GM12878 (cell line): ENCODE measurements around the gene RBM45. TPM values are rescaled to one million over a fixed set of nuclear protein-coding genes. Genes with fewer than 3 reads are reported as not detected.

Experiments
- ATAC-seq: fragments of 200-7000 bp; cut with Tn5 transposase; 3 replicates; pipeline ENCODE4 v1.9.1; 2020; ENCODE audit warnings: mild to moderate bottlenecking, moderate library complexity
- Bru-seq: library from RNA; stranded (reverse); fragments of 400-500 nt; gene quantifications from one replicate; lab custom pipeline; 2021; lab: Mats Ljungman, UMichigan
- BruChase-seq, 2 experiments: library from RNA; stranded (reverse); fragments of 400-500 nt; gene quantifications; one replicate each; lab custom pipeline; 2021; lab: Mats Ljungman, UMichigan
- BruUV-seq: library from RNA; stranded (reverse); fragments of 400-500 nt; replicated peaks from 2 replicates; lab custom pipeline; 2021; lab: Mats Ljungman, UMichigan
- CTCF ChIA-PET: fragments of 300-600 bp; sonication (Branson Sonifier 250); formaldehyde crosslinking; extraction: SDS; loops from one replicate; lab custom pipeline; 2021; ENCODE audit warnings: inconsistent platforms; lab: Yijun Ruan, JAX
- POLR2A ChIA-PET: fragments of 350-600 bp; formaldehyde crosslinking; extraction: SDS; loops from one replicate; lab custom pipeline; 2021; ENCODE audit warnings: inconsistent platforms; lab: Charles Lee
- RAD21 ChIA-PET: fragments of 300-600 bp; sonication (Branson Sonifier 250); formaldehyde crosslinking; loops from one replicate; lab custom pipeline; 2023; ENCODE audit warnings: antibody characterized with exemption; ENCODE audit not compliant: unreplicated experiment; lab: Charles Lee
- SMC1A ChIA-PET: fragments of 300-600 bp; sonication (Branson Sonifier 250); formaldehyde crosslinking; loops from one replicate; lab custom pipeline; 2023; ENCODE audit not compliant: unreplicated experiment, uncharacterized antibody; lab: Charles Lee
- DNase-seq: peaks from one replicate; pipeline ENCODE4 v3.0.0-alpha.2; 2011; ENCODE audit warnings: low read depth, low spot score
- FAIRE-seq: peaks from 3 replicates; lab custom pipeline; 2011; peaks lifted over from hg19 to GRCh38; lab: Jason Lieb, UNC
- H2AFZ ChIP-seq: 2 replicates; pipeline ENCODE4 v1.6.0; 2011; ENCODE audit warnings: low read depth, low read length, control low read depth; ENCODE audit not compliant: control insufficient read depth
- H3K27ac ChIP-seq: 2 replicates; pipeline ENCODE4 v1.5.1; 2011; ENCODE audit warnings: control low read depth; ENCODE audit not compliant: control insufficient read depth, insufficient read depth
- H3K27me3 ChIP-seq, 2 experiments: replicated peaks in 1 of 2; 2 replicates each; pipeline versions ENCODE4 v1.6.0 to v1.6.1; 2011; ENCODE audit warnings: low read length in 1 of 2; ENCODE audit not compliant: control insufficient read depth in 2 of 2, insufficient read depth in 2 of 2
- H3K36me3 ChIP-seq, 2 experiments: 2 replicates each; pipeline ENCODE4 v1.5.1; 2011; ENCODE audit warnings: low read length in 1 of 2; ENCODE audit not compliant: control insufficient read depth in 2 of 2, insufficient read depth in 2 of 2
- H3K4me1 ChIP-seq: 2 replicates; pipeline ENCODE4 v1.6.1; 2011; ENCODE audit warnings: mild to moderate bottlenecking, low read length, moderate library complexity, mixed read lengths; ENCODE audit not compliant: control insufficient read depth, insufficient read depth
- H3K4me2 ChIP-seq: 2 replicates; pipeline ENCODE4 v1.6.0; 2011; ENCODE audit warnings: control low read depth; ENCODE audit not compliant: control insufficient read depth, insufficient read depth
- H3K4me3 ChIP-seq: fragments of 200-600 bp; sonication (generic); 2 replicates; pipeline ENCODE4 v1.5.1; 2016
- H3K79me2 ChIP-seq: 2 replicates; pipeline ENCODE4 v1.6.0; 2011; ENCODE audit warnings: low read length; ENCODE audit not compliant: control insufficient read depth, insufficient read depth
- H3K9ac ChIP-seq: 2 replicates; pipeline ENCODE4 v1.8.0; 2011; ENCODE audit warnings: low read length, control low read depth, mixed read lengths; ENCODE audit not compliant: control insufficient read depth, insufficient read depth
- H3K9me3 ChIP-seq: replicated peaks from 3 replicates; pipeline ENCODE4 v1.5.1; 2011; ENCODE audit warnings: mild to moderate bottlenecking, low read length; ENCODE audit not compliant: control insufficient read depth, insufficient read depth
- H4K20me1 ChIP-seq: 2 replicates; pipeline ENCODE4 v1.6.0; 2011; ENCODE audit not compliant: control insufficient read depth, insufficient read depth
- ASH2L ChIP-seq: fragments of 300-600, 200-600 bp; sonication (generic); IDR thresholded peaks from 2 replicates; pipeline ENCODE4 v1.6.1; 2017; ENCODE audit warnings: low read depth, mild to moderate bottlenecking, borderline replicate concordance
- BCLAF1 ChIP-seq: fragments of 450-650 bp; IDR thresholded peaks from 2 replicates; pipeline ENCODE4 v1.6.1; 2017; ENCODE audit warnings: antibody characterized with exemption, mild to moderate bottlenecking, moderate library complexity
- FOS ChIP-seq: IDR thresholded peaks from 3 replicates; pipeline ENCODE4 v1.6.1; 2011; ENCODE audit warnings: borderline replicate concordance; ENCODE audit not compliant: insufficient read length; ENCODE audit errors: extremely low read depth
- FOXK2 ChIP-seq: fragments of 450-650 bp; IDR thresholded peaks from 2 replicates; pipeline ENCODE4 v1.6.1; 2017; ENCODE audit warnings: mild to moderate bottlenecking, moderate library complexity
- MXI1 ChIP-seq: fragments of 150-350 bp; IDR thresholded peaks from 2 replicates; pipeline ENCODE4 v1.6.1; 2011; ENCODE audit warnings: low read depth, mild to moderate bottlenecking, inconsistent platforms, low read length, improper control_type of control experiment
- NRF1 ChIP-seq: conservative IDR thresholded peaks from 2 replicates; pipeline ENCODE4 v1.6.1; 2011; ENCODE audit warnings: mild to moderate bottlenecking, low read depth, low read length, improper control_type of control experiment
- SPI1 ChIP-seq: IDR thresholded peaks from 2 replicates; pipeline ENCODE4 v1.6.1; 2011; ENCODE audit warnings: low read depth, mild to moderate bottlenecking, low read length, moderate library complexity, borderline replicate concordance; ENCODE audit not compliant: insufficient read depth
- SREBF1 ChIP-seq: IDR thresholded peaks from 2 replicates; pipeline ENCODE4 v1.6.1; 2012; ENCODE audit warnings: mild to moderate bottlenecking, low read length
- TAF1 ChIP-seq: IDR thresholded peaks from 2 replicates; pipeline ENCODE4 v1.6.1; 2011; ENCODE audit warnings: mild to moderate bottlenecking, low read depth, low read length, borderline replicate concordance
- TBL1XR1 ChIP-seq: IDR thresholded peaks from 2 replicates; pipeline ENCODE4 v1.6.1; 2012; ENCODE audit warnings: low read depth, low read length, improper control_type of control experiment
- ZNF207 ChIP-seq: fragments of 450-650 bp; IDR thresholded peaks from 2 replicates; pipeline ENCODE4 v1.6.1; 2014; ENCODE audit warnings: antibody characterized with exemption, mild to moderate bottlenecking, borderline replicate concordance
- ZNF24 ChIP-seq: fragments of 450-650 bp; IDR thresholded peaks from 2 replicates; pipeline ENCODE4 v1.6.1; 2017; ENCODE audit warnings: antibody characterized with exemption, mild to moderate bottlenecking
- ZNF384 ChIP-seq: IDR thresholded peaks from 2 replicates; pipeline ENCODE4 v1.6.1; 2012; ENCODE audit warnings: low read depth, mild to moderate bottlenecking, low read length, improper control_type of control experiment, borderline replicate concordance
- ZNF622 ChIP-seq: fragments of 450-650 bp; IDR thresholded peaks from 2 replicates; pipeline ENCODE4 v1.6.1; 2017; ENCODE audit warnings: mild to moderate bottlenecking, inconsistent platforms
- WGBS: methylation state at CpG from one replicate; pipeline ENCODE4 v1.1.6; 2016; ENCODE audit warnings: low lambda C conversion rate; ENCODE audit not compliant: insufficient replicate concordance, insufficient coverage; ENCODE audit errors: missing lambda C conversion rate; 5-methylcytosine and 5-hydroxymethylcytosine counted together
- in situ Hi-C: fragments of 300-500 bp; cut with MboI; formaldehyde crosslinking; loops from 9 replicates; pipeline ENCODE4 v1.14.3; 2018; ENCODE audit warnings: mixed read lengths
- intact Hi-C: fragments of 100-400 bp; cut with micrococcal nuclease; formaldehyde crosslinking; loops from one replicate; pipeline ENCODE4 v1.14.2; 2022; ENCODE audit not compliant: unreplicated experiment
- long read RNA-seq, 2 experiments: library from polyadenylated mRNA; unstranded; transcript quantifications; one replicate each; pipeline ENCODE4 v2.0.0, GENCODE V29; 2019 to 2020
- polyA minus RNA-seq, 3 experiments: library from RNA; depleted of rRNA, polyadenylated mRNA; stranded (reverse); fragments of >200 nt; gene quantifications; 2 replicates each; pipeline ENCODE4 v1.2.3, GENCODE V29; 2011
- polyA plus RNA-seq, 11 experiments: library from polyadenylated mRNA; depleted of rRNA in 4 of 11; unstranded in 6 of 11; stranded (reverse) in 5 of 11; fragments of >200 nt; fragmentation: Nextera tagmentation in 4 of 11; fragmentation: Illumina TruSeq in 1 of 11; extraction: Ambion mirVana in 4 of 11; extraction: Trizol in 1 of 11; gene quantifications; 1 replicate in 1 of 11; 2 replicates in 10 of 11; pipeline versions ENCODE4 v1.2.1 to v1.2.3, GENCODE V29; 2011 to 2016; ENCODE audit warnings: inconsistent platforms in 2 of 11, missing spikeins in 2 of 11, low read depth in 1 of 11
- total RNA-seq, 4 experiments: library from RNA; depleted of rRNA in 3 of 4; stranded (reverse); fragments of >200 nt in 3 of 4; fragmentation: Illumina TruSeq in 1 of 4; extraction: Trizol in 1 of 4; gene quantifications; 2 replicates each; pipeline versions ENCODE4 v1.2.1 to v1.2.3, GENCODE V29; 2013 to 2021

Gene RBM45
- 34.4 and 37.2 TPM in 2 replicates for total RNA-seq (2013; cell fraction: nucleolus; rRNA removed)
- total RNA-seq (2014; rRNA removed) (15.1 and 21.1 TPM in 2 replicates), total RNA-seq (2014; rRNA removed; fragmentation: Illumina TruSeq; extraction: Trizol) (18.7 and 19.6 TPM in 2 replicates), total RNA-seq (2021) (12.8 and 13.9 TPM in 2 replicates), polyA plus RNA-seq (2011; rRNA removed) (13.1 and 22.5 TPM in 2 replicates), polyA plus RNA-seq (2014; fragmentation: Illumina TruSeq; extraction: Trizol) (13.8 and 14.0 TPM in 2 replicates), polyA plus RNA-seq (2014; fragmentation: Nextera tagmentation; extraction: Ambion mirVana) (10 to 100 TPM in 1 of 2 experiments, 1 to 10 TPM in 1; 6.2 to 12.8 TPM), polyA plus RNA-seq (2014; rRNA removed) (14.0 and 15.7 TPM in 2 replicates), polyA plus RNA-seq (2016; fragmentation: Nextera tagmentation; extraction: Ambion mirVana) (10 to 100 TPM; 18.8 to 21.7 TPM), polyA minus RNA-seq (2011; rRNA and poly(A)+ RNA removed) (7.6 and 8.2 TPM in 2 replicates), Bru-seq, nascent RNA (percentile 67 among the genes with signal in this experiment), BruChase-seq, experiment 1, labeled RNA remaining after a 6-hour chase (percentile 57 among the genes with signal in this experiment), BruChase-seq, experiment 2, labeled RNA remaining after a 2-hour chase (percentile 57 among the genes with signal in this experiment)
- 4.7 TPM for polyA plus RNA-seq (2011; ENCODE audit: low read depth)
- 4.2 and 5.3 TPM in 2 replicates for polyA plus RNA-seq (2011; cell fraction: cytosol; rRNA removed)
- polyA plus RNA-seq (2011; cell fraction: nucleus; rRNA removed), result 11.2 and 14.4 TPM in 2 replicates
- 7.5 and 10.4 TPM in 2 replicates for polyA plus RNA-seq (2012)
- polyA minus RNA-seq (2011; cell fraction: cytosol; rRNA and poly(A)+ RNA removed), result 2.5 and 4.7 TPM in 2 replicates
- polyA minus RNA-seq (2011; cell fraction: nucleus; rRNA and poly(A)+ RNA removed), result 14.4 and 17.8 TPM in 2 replicates
- long read RNA-seq, experiment 1, transcript RBM45-201 (10 exons, 1,785 nt), result major isoform, 15 of 17 reads
- long read RNA-seq, experiment 1, partial matches to known transcripts, result 0 of 17 reads
- long read RNA-seq, experiment 1, other reads (novel, unspliced or antisense), result 2 of 17 reads
- long read RNA-seq, experiment 2, transcript RBM45-207 (10 exons, 1,788 nt), result minor isoform, 20 of 138 reads
- long read RNA-seq, experiment 2, transcript RBM45-201 (10 exons, 1,785 nt), result major isoform, 99 of 138 reads
- long read RNA-seq, experiment 2, partial matches to known transcripts, result 9 of 138 reads
- long read RNA-seq, experiment 2, other reads (novel, unspliced or antisense), result 8 of 138 reads

- H3K4me3 ChIP-seq, result peak within 1 kb of the TSS; percentile 92
- FAIRE-seq (peak; percentile 18), ATAC-seq (peak; percentile 94), DNase-seq (peak; percentile 60)
- peaks cover 17% of the 10 kb centered on the region for H3K79me2 ChIP-seq
- intact Hi-C loops (loop anchor here (1.0 to 5.0 kb wide), 5 partner anchors 82 to 410 kb away; partner anchors contain the start of gene OSBPL6), in situ Hi-C loops (loop anchor here (5.0 kb wide), 2 partner anchors 170 to 305 kb away; no protein-coding TSS in a partner anchor)
- no peaks in the 10 kb centered on the region for H3K27me3 ChIP-seq
- ChIA-PET SMC1A (interaction anchor here (0.6 to 4.6 kb wide), 14 partner anchors 11 to 306 kb away, joined by 3 to 29 read pairs (median 3); no protein-coding TSS in a partner anchor), POLR2A (interaction anchor here (0.6 to 1.3 kb wide), 4 partner anchors 11 to 917 kb away, joined by 3 to 8 read pairs (median 4); no protein-coding TSS in a partner anchor), RAD21 (interaction anchor here (0.8 to 2.5 kb wide), 16 partner anchors 13 to 337 kb away, joined by 3 to 18 read pairs (median 3); no protein-coding TSS in a partner anchor), CTCF (interaction anchor here (0.6 to 5.3 kb wide), 38 partner anchors 8 to 418 kb away, joined by 3 to 101 read pairs (median 4); no protein-coding TSS in a partner anchor)
- H3K27ac ChIP-seq, result peak within 1 kb of the TSS; percentile 60
- H2AFZ ChIP-seq, result peak within 1 kb of the TSS; percentile 82
- H3K4me2 ChIP-seq, result peak within 1 kb of the TSS; percentile 79
- H3K4me1 ChIP-seq, result peaks cover 12% of the 10 kb centered on the region
- peak within 1 kb of the TSS; percentile 79 for H3K9ac ChIP-seq
- no peaks in the 10 kb centered on the region for H4K20me1 ChIP-seq
- no peaks in the 10 kb centered on the region for H3K9me3 ChIP-seq
- WGBS, result 1% methylated on average over 59 of the region's 60 CpGs
- H3K36me3 ChIP-seq, result no peaks in the 10 kb centered on the region
- no TSS peak for BruUV-seq
- TF ChIP-seq TBL1XR1 (peak; percentile 77; the same call in 1 of the 2 replicates), NRF1 (0 out of 2 replicates have a peak, but pooled peaks have one; percentile 18), BCLAF1 (no peak), MXI1 (peak; percentile 85), TAF1 (peak; percentile 85; the same call in 1 of the 2 replicates), ZNF24 (0 out of 2 replicates have a peak, but pooled peaks have one; percentile 28), SPI1 (no peak), SREBF1 (0 out of 2 replicates have a peak, but pooled peaks have one; percentile 22), ASH2L (no peak), ZNF622 (no peak), ZNF384 (no peak), FOS (no peak), FOXK2 (no peak), ZNF207 (no peak)
Observed at GRCh38 chr2:178112202-178113152, at the start of gene RBM45. Gene RBM45 (plus strand): TSS chr2:178112437. CDS start chr2:178112547, 110 bp downstream.
